ENCODE data around the gene TYSND1. TPM values are rescaled to one million over a fixed set of nuclear protein-coding genes. Genes with fewer than 3 reads are reported as not detected.
"Not testable (repeated sequence)": the region's sequence is repeated elsewhere in the genome, so short reads cannot be mapped to it uniquely, and the experiment has no call there.

TYSND1 gene
- total RNA-seq, 1 donor from 2014 or later, result 11.6 TPM

- no peak for ATAC-seq
- DNase-seq (ENCODE audit: low spot score), result no peak
These were observed 19.9 kb upstream of the TYSND1 start for GRCh38 chr10:70166394-70166793.

GRCh38 chr10:70164163-70164562 lies 17.7 kb upstream of the TYSND1 start:
- ATAC-seq, result no peak
- no peak for DNase-seq (ENCODE audit: low spot score)

GRCh38 chr10:70163448-70163847 lies 16.9 kb upstream of the TYSND1 start:
- ATAC-seq, result no peak

GRCh38 chr10:70162892-70163201 lies 16.3 kb upstream of the TYSND1 start:
- ATAC-seq (no peak), DNase-seq (ENCODE audit: low spot score) (no peak)

More at GRCh38 chr10:70163448-70163847, 16.9 kb upstream of the TYSND1 start:
- DNase-seq (ENCODE audit: low spot score), result no peak

- DNase-seq (ENCODE audit: low spot score), result no peak
- ATAC-seq, result no peak
These were observed 15.8 kb upstream of the TYSND1 start for GRCh38 chr10:70162151-70162891.

GRCh38 chr10:70160798-70161197 lies 14.3 kb upstream of the TYSND1 start:
- ATAC-seq, result no peak
- DNase-seq (ENCODE audit: low spot score), result no peak

- DNase-seq (ENCODE audit: low spot score); ATAC-seq: not testable (repeated sequence)
These were observed 12.9 kb upstream of the TYSND1 start for GRCh38 chr10:70159366-70159765.

GRCh38 chr10:70158113-70158512 lies 11.6 kb upstream of the TYSND1 start:
- DNase-seq (ENCODE audit: low spot score) (no peak), ATAC-seq (no peak)

GRCh38 chr10:70155255-70155838 lies 8.8 kb upstream of the TYSND1 start:
- peak; percentile 72 for ATAC-seq
- DNase-seq (ENCODE audit: low spot score), result no peak

- ATAC-seq, result no peak
- no peak for DNase-seq (ENCODE audit: low spot score)
These were observed 2.0 kb upstream of the TYSND1 start for GRCh38 chr10:70148516-70148915.

- no peak for ATAC-seq
- DNase-seq (ENCODE audit: low spot score), result no peak
These were observed 742 bp upstream of the TYSND1 start for GRCh38 chr10:70147259-70147625.

- DNase-seq (ENCODE audit: low spot score) (peak; percentile 71), ATAC-seq (peak; percentile 70)
These were observed 623 bp downstream of the TYSND1 start for GRCh38 chr10:70145666-70146488.

- no peak for ATAC-seq
- no peak for DNase-seq (ENCODE audit: low spot score)
These were observed 1.3 kb downstream of the TYSND1 start for GRCh38 chr10:70145166-70145665.

- DNase-seq (ENCODE audit: low spot score), result no peak
- ATAC-seq, result no peak
These were observed 2.0 kb downstream of the TYSND1 start for GRCh38 chr10:70144372-70145110.

- DNase-seq (ENCODE audit: low spot score) (no peak), ATAC-seq (no peak)
These were observed 3.9 kb downstream of the TYSND1 start for GRCh38 chr10:70142555-70142954.

- DNase-seq (ENCODE audit: low spot score) (no peak), ATAC-seq (no peak)
These were observed 6.2 kb downstream of the TYSND1 start for GRCh38 chr10:70140297-70140696.

GRCh38 chr10:70139997-70140250 lies 6.6 kb downstream of the TYSND1 start:
- no peak for ATAC-seq
- DNase-seq (ENCODE audit: low spot score), result no peak

GRCh38 chr10:70139151-70139996 lies 7.1 kb downstream of the TYSND1 start:
- no peak for DNase-seq (ENCODE audit: low spot score)
- ATAC-seq, result no peak

GRCh38 chr10:70137927-70138883 lies 8.3 kb downstream of the TYSND1 start:
- DNase-seq (ENCODE audit: low spot score) (no peak), ATAC-seq (no peak)
